ENCODE data around the gene RFWD3. TPM values are rescaled to one million over a fixed set of nuclear protein-coding genes. Genes with fewer than 3 reads are reported as not detected.
"Not testable (repeated sequence)": the region's sequence is repeated elsewhere in the genome, so short reads cannot be mapped to it uniquely, and the experiment has no call there.

The RFWD3 gene
- polyA plus RNA-seq, 12 donors: 6.1 to 20.4 (median 13.2) TPM; not detected in 1

- not testable (repeated sequence) for DNase-seq
Observed at GRCh38 chr16:74668877-74669276, 2.2 kb upstream of the RFWD3 start.

DNA sequence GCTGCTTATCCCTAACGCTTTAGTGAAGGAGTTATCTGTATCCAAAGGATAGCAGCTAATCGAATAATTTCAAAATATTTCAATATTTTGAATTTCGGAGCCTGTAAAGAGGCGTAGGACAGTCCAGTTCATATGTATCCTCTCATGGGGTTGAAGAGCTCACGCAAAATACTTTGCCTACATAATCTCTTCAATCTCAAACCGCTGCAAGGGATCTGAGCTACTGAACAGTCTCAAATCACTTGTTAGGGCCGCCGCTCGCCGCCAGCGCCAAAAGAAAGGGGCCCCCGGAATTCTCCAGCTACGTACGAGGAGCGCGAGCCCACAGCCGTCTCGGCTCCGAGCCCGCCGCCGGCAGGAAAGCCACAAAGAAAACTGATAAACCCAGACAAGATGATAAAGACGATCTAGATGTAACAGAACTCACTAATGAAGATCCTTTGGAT is 601 bp upstream of the RFWD3 start:
- DNase-seq: peak; percentile 45

DNA sequence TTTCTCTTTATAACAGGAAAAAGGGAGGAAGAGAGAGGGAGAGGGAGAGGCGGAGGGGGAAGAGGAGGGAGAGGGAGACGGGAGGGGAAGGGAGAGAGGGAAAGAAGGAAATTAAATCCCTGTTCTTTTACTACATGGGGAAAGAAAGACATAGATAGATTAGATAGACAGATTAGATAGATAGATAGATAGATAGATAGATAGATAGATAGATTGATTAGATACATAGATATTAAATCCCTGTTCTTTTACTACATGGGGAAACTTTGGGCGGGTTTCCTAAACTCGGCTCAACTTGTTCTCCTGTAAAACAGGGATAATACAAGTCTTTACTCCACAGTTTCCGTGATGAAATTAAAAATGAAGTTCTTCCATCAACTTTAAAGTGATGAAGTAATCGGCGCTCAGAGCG is 661 bp downstream of the RFWD3 start:
- DNase-seq: no peak

GRCh38 chr16:74661064-74661463 is 5.6 kb downstream of the RFWD3 start:
- no peak for DNase-seq

GRCh38 chr16:74660383-74660782 is 6.3 kb downstream of the RFWD3 start:
- no peak for DNase-seq

DNA sequence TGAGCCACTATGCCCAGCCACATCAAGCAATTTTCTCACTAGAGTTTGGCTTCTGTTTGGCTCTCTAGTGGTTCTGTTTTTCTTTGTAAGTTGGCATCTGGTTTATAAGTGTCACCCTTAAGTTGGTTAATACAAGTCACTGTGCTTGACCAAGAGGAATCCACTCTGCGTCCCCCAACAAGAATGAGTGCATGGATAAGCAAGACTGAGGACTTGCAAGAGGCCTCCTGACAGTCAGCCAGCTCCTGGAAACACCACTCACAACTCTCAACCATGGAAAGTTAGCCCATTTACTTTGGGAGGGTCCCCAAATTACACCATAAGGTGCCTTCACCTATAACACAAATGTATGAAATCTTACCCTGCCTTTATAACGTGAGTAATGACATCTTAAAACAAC is 7.6 kb downstream of the RFWD3 start:
- no peak for DNase-seq

DNA sequence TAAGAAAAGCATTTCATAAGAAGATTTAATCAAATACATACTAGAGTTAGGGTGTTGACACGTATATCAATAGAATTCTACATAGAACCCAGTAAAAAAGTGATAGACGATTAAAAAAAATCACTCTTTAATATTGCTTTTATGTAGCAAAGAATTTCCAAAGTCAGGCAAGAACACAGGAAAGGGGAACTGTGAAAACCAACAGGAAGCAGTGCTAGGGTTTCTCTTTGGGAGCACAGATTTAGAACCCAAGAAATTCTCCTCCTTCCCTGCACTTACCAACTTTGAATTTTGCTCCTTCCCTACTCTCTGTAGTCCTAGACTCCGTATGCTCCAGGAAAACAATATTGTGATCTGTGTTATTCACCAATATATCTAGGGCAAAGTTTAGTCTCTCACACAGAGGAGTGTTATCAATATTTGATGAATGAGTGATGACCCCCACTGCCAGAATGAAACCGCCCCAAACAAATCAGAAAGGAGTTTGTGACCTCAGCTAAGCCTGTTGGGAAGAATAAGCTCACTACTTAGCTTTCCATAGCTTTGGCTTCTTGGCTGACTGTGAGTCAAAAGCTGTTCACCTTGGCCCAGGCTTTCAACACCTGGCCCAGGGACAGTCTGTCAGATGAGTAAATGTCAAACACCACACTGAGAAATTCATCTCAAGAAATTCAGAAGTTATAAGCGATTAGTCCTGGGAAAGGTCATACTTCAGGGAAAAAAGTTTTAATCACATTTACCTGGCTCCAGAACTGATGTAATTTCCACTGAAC is 8.6 kb downstream of the RFWD3 start:
- DNase-seq: no peak

- no peak for DNase-seq
Observed at GRCh38 chr16:74654536-74655050, 12.1 kb downstream of the RFWD3 start.

DNA sequence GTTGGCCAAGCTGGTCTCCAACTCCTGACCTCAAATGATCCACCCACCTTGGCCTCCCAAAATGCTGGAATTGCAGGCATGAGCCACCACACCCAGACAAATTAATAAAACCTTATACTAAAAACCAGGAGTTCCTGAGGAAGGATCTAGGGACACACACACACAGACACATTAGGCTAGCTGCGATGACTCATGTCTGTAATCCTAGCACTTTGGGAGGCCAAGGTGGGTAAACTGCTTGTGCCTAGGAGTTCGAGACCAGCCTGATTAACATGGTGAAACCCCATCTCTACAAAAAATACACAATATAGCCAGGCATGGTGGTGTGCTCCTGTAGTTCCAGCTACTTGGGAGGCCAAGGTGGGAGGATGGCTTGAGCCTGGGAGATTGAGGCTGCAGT is 13.8 kb downstream of the RFWD3 start:
- not testable (repeated sequence) for DNase-seq

GRCh38 chr16:74652249-74652648 is 14.4 kb downstream of the RFWD3 start:
- no peak for DNase-seq

GRCh38 chr16:74651841-74652240 is 14.8 kb downstream of the RFWD3 start:
- DNase-seq: no peak

DNA sequence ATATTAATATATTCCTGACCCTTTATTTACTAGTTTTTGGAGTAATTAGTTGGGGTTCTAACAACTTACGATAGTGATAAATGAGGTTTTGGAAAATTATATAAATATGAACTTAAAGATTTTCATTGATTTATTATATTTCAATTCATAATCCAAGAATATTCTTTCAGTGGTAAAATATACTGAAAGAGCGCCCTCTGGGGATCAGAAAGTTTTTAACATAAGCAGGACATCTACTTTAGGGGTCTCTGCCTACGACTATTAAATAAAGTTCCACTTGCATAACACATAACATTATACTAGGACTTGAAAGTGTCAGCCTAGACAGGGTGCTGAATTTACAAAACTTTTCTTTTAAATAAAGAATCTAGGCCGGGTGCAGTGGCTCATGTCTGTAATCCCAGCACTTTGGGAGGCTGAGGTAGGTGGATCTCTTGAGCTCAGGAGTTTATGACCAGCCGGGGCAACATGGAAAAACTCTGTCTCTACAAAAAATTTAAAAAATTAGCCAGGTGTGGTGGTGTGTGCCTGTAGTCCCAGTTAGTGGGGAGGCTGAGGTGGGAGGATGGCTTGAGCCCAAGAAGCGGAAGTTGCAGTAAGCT is 15.6 kb downstream of the RFWD3 start:
- DNase-seq: no peak

GRCh38 chr16:74649839-74650504 is 16.7 kb downstream of the RFWD3 start:
- no peak for DNase-seq

- DNase-seq: no peak
Observed at GRCh38 chr16:74641969-74642368, 24.7 kb downstream of the RFWD3 start.

- DNase-seq: no peak
Observed at GRCh38 chr16:74637742-74638453, 28.8 kb downstream of the RFWD3 start.

GRCh38 chr16:74635303-74635702 is 31.4 kb downstream of the RFWD3 start:
- DNase-seq: no peak

DNA sequence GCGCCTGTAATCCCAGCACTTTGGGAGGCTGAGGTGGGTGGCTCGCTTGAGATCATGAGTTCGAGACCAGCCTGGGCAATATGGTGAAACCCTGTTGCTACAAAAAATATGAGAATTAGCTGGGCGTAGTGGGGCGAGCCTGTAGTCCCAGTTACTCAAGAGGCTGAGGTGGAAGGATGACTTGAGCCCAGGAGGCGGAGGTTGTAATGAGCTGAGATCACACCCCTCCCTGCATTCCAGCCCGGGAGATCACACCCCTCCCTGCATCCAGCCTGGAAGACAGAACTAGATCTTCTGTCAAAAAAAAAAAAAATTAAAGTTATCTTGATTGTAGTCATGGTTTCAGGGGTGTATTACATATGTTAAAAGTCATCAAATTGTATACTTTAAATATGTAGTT is 33.0 kb downstream of the RFWD3 start:
- no peak for DNase-seq

- DNase-seq: no peak
Observed at GRCh38 chr16:74627506-74628220, 39.0 kb downstream of the RFWD3 start.

GRCh38 chr16:74626741-74627416 is 39.8 kb downstream of the RFWD3 start:
- DNase-seq: no peak

DNA sequence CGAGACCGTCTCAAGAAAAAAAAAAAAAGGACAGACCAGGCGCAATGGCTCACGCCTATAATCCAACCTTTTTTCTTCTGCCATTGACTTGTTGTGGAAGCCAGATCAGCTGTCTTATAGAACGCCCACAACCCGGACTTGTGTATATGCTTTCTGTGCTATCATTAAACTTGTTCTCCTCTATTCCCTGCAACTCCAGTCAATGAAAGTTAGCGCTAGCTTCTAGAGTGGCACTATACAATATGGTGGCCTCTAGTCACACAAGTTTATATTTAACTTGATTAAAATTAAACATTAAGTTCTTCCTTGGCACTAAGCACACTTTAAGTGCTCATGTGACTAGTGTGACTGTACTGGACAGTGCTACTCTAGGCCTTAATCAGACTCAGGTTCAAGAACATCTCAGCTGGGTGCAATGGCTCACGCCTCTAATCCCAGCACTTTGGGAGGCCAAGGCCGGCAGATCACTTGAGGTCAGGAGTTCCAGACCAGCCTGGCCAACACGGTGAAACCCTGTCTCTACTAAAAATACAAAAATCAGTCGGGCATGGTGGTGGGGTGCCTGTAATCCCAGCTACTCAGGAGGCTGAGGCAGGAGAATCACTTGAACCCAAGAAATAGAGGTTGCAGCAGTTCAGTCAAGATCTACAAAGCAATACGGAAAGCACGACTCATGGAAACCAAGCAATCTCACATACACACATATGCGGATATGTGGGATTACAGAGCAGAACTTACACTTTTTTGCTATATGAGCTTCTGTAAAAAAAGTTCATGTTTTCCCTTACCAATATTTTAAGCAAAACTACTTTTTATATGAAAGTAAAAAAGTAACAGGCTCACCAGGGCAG is 41.0 kb downstream of the RFWD3 start:
- DNase-seq: no peak
